PFSK-1 (cell line): ENCODE measurements around the gene SUN2.

Experiments used
- FOXP2 ChIP-seq: optimal IDR thresholded peaks from 2 replicates; pipeline ENCODE3; 2011; ENCODE audit warnings: borderline replicate concordance, control low read depth, inconsistent platforms; ENCODE audit not compliant: insufficient read depth; ENCODE audit errors: extremely low read length, extremely low read depth
- POLR2AphosphoS5 ChIP-seq: IDR thresholded peaks from 2 replicates; pipeline ENCODE4 v1.6.1; 2012; ENCODE audit warnings: low read depth, mild to moderate bottlenecking, control low read depth, low read length, moderate library complexity
- SIN3A ChIP-seq: IDR thresholded peaks from 2 replicates; pipeline ENCODE4 v1.6.1; 2012; ENCODE audit warnings: mild to moderate bottlenecking, low read length, moderate library complexity, borderline replicate concordance; ENCODE audit not compliant: insufficient read depth
- TAF1 ChIP-seq: IDR thresholded peaks from 2 replicates; pipeline ENCODE4 v1.6.1; 2012; ENCODE audit warnings: low read length, control low read depth, borderline replicate concordance; ENCODE audit not compliant: insufficient read depth
- TF ChIP-seq, protein P1 (sequence below), 2 experiments: IDR thresholded peaks; 2 replicates each; pipeline versions ENCODE4 v1.6.1 to v1.8.0; 2011 to 2012; ENCODE audit warnings: low read depth in 2 of 2, low read length in 2 of 2, control low read depth in 1 of 2, inconsistent platforms in 1 of 2, mild to moderate bottlenecking in 1 of 2, moderate library complexity in 1 of 2; ENCODE audit not compliant: insufficient read depth in 1 of 2

The SUN2 gene

GRCh38 chr22:38781033-38781432 lies 25.2 kb upstream of the SUN2 start:
- no peak for TF ChIP-seq POLR2AphosphoS5
- no peak for TF ChIP-seq FOXP2
- TF ChIP-seq, protein P1, sequence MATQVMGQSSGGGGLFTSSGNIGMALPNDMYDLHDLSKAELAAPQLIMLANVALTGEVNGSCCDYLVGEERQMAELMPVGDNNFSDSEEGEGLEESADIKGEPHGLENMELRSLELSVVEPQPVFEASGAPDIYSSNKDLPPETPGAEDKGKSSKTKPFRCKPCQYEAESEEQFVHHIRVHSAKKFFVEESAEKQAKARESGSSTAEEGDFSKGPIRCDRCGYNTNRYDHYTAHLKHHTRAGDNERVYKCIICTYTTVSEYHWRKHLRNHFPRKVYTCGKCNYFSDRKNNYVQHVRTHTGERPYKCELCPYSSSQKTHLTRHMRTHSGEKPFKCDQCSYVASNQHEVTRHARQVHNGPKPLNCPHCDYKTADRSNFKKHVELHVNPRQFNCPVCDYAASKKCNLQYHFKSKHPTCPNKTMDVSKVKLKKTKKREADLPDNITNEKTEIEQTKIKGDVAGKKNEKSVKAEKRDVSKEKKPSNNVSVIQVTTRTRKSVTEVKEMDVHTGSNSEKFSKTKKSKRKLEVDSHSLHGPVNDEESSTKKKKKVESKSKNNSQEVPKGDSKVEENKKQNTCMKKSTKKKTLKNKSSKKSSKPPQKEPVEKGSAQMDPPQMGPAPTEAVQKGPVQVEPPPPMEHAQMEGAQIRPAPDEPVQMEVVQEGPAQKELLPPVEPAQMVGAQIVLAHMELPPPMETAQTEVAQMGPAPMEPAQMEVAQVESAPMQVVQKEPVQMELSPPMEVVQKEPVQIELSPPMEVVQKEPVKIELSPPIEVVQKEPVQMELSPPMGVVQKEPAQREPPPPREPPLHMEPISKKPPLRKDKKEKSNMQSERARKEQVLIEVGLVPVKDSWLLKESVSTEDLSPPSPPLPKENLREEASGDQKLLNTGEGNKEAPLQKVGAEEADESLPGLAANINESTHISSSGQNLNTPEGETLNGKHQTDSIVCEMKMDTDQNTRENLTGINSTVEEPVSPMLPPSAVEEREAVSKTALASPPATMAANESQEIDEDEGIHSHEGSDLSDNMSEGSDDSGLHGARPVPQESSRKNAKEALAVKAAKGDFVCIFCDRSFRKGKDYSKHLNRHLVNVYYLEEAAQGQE (IDR thresholded peaks at IDR 0.05; ENCODE audit: insufficient read depth in 1 of 2, low read depth in 2 of 2, low read length in 2 of 2): no peak
- no peak for TF ChIP-seq SIN3A
- TF ChIP-seq TAF1: no peak

GRCh38 chr22:38777087-38777671 lies 21.4 kb upstream of the SUN2 start:
- TF ChIP-seq SIN3A (no peak), TAF1 (no peak), FOXP2 (no peak), POLR2AphosphoS5 (no peak)
- TF ChIP-seq, protein P1 (IDR thresholded peaks at IDR 0.05; ENCODE audit: insufficient read depth in 1 of 2, low read depth in 2 of 2, low read length in 2 of 2): no peak

DNA sequence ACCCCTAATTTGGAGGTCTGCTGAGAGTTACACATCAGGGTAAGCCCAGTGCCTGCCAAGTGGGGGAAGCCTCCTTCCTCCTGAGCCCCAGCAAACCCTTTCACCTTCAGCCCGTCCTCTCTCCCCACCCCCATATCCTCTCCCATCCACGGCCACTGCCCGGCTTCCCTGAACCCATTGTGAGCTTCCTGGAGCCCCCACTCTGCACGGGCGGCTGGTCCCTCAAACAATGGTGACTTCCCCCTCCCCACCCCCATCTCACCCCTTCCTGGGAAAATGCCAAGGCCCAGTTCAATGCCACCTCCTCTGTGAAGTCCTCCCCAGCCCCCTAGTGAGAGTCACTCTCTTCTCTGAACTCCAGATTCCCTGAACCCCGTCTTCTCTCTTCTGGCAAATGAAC lies 20.3 kb upstream of the SUN2 start:
- TF ChIP-seq POLR2AphosphoS5: no peak
- TF ChIP-seq FOXP2: no peak
- no peak for TF ChIP-seq SIN3A
- TF ChIP-seq, protein P1 (IDR thresholded peaks at IDR 0.05; ENCODE audit: insufficient read depth in 1 of 2, low read depth in 2 of 2, low read length in 2 of 2): no peak
- no peak for TF ChIP-seq TAF1

DNA sequence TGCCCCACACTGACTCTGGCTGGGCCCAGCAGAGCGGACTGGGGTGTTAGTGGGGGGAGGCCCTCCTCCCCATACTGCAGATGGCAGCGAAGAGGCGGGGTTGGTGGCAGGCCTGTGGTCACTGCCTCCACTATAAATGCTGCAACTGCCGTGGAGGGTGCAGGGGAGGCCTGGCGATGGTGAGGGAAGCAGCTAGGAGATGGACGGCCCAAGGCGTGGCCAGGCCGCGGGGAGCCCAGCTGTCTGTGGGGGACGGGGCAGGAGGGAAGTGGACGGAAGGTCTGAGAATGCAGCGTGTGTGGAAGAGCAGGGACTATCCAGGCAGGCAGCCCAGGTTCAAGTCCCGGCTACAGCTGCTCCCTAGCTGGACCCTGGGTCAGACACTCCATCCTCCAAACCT lies 19.9 kb upstream of the SUN2 start:
- no peak for TF ChIP-seq FOXP2
- TF ChIP-seq, protein P1 (IDR thresholded peaks at IDR 0.05; ENCODE audit: insufficient read depth in 1 of 2, low read depth in 2 of 2, low read length in 2 of 2): no peak
- no peak for TF ChIP-seq POLR2AphosphoS5
- TF ChIP-seq TAF1: no peak
- no peak for TF ChIP-seq SIN3A

DNA sequence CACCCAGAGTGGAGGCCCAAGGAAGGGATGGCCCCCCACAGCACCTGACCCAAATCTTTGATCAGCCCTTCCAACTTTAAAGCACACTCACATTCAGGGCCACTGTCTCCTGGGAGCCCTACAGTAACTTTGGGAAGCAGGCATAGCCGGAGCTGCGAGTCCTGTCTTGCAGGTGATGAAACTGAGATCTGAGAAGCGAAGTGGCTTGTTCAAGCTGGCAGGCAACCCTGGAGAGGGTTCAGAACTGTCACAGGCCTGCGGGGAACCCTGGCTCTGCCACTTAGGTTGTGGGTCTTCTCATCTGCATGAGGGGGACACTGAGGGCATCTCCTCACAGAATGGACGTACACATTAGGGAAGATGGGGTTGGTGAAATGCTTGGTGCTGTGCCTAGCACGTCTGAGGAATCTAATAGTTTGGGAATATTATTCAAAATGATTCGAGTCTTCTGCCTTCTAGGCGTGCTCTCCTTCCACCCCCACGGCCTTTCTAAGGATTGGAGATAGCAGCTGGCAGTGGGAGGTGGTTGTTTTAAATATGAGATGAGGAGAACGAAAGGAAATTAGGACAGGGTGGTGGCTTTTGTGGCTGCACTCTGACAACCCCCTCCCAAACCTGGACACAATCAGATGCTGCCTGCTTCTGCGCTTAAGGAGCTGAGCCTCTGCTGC lies 18.8 kb upstream of the SUN2 start:
- no peak for TF ChIP-seq TAF1
- TF ChIP-seq POLR2AphosphoS5: no peak
- no peak for TF ChIP-seq SIN3A
- TF ChIP-seq, protein P1 (IDR thresholded peaks at IDR 0.05; ENCODE audit: insufficient read depth in 1 of 2, low read depth in 2 of 2, low read length in 2 of 2): no peak
- TF ChIP-seq FOXP2: no peak
